ENCODE measurements around the gene DUSP9.

- no peak for TF ChIP-seq CTCF (IDR thresholded peaks at IDR 0.05 in 4 of 5, conservative IDR thresholded peaks at IDR 0.05 in 1 of 5)
- TF ChIP-seq POLR2A (IDR thresholded peaks at IDR 0.05): no peak
Measured at GRCh38 chrX:153650959-153651358, 4.0 kb downstream of the DUSP9 start.
